Left forelimb (tissue), 1 donor: Measurements from ENCODE around the gene BAIAP3.

Experiments
- DNase-seq: peaks from one replicate; pipeline ENCODE4 v3.0.0-alpha.2; 2018; ENCODE audit warnings: low spot score

BAIAP3 gene

GRCh38 chr16:1334739-1335138 lies 1.3 kb downstream of the BAIAP3 start:
- DNase-seq, result no peak

GRCh38 chr16:1335211-1335971 lies 1.9 kb downstream of the BAIAP3 start:
- DNase-seq, result no peak

GRCh38 chr16:1335996-1336395 lies 2.6 kb downstream of the BAIAP3 start:
- no peak for DNase-seq

- no peak for DNase-seq
Measured at GRCh38 chr16:1336619-1337018, 3.2 kb downstream of the BAIAP3 start.

- no peak for DNase-seq
Measured at GRCh38 chr16:1337486-1337885, 4.0 kb downstream of the BAIAP3 start.

GRCh38 chr16:1338119-1338730 lies 4.8 kb downstream of the BAIAP3 start:
- no peak for DNase-seq

- no peak for DNase-seq
Measured at GRCh38 chr16:1338855-1339675, 5.6 kb downstream of the BAIAP3 start.

GRCh38 chr16:1340730-1341494 lies 7.5 kb downstream of the BAIAP3 start:
- DNase-seq, result no peak

- no peak for DNase-seq
Measured at GRCh38 chr16:1341495-1342420, 8.3 kb downstream of the BAIAP3 start.

GRCh38 chr16:1342526-1343427 lies 9.3 kb downstream of the BAIAP3 start:
- no peak for DNase-seq

- DNase-seq, result no peak
Measured at GRCh38 chr16:1343428-1344242, 10.2 kb downstream of the BAIAP3 start.

GRCh38 chr16:1344499-1344898 lies 11.1 kb downstream of the BAIAP3 start:
- no peak for DNase-seq

- no peak for DNase-seq
Measured at GRCh38 chr16:1345087-1345486, 11.6 kb downstream of the BAIAP3 start.

- DNase-seq, result no peak
Measured at GRCh38 chr16:1345651-1346421, 12.4 kb downstream of the BAIAP3 start.

GRCh38 chr16:1346422-1347285 lies 13.2 kb downstream of the BAIAP3 start:
- DNase-seq, result no peak

- no peak for DNase-seq
Measured at GRCh38 chr16:1347286-1347855, 13.9 kb downstream of the BAIAP3 start.

- no peak for DNase-seq
Measured at GRCh38 chr16:1347962-1348361, 14.5 kb downstream of the BAIAP3 start.
